Muscle of back (tissue), 11 donors: ENCODE results near the gene DUOX2. TPM values are rescaled to one million over a fixed set of nuclear protein-coding genes. Genes with fewer than 3 reads are reported as not detected.
"Not testable (repeated sequence)": the region's sequence is repeated elsewhere in the genome, so short reads cannot be mapped to it uniquely, and the experiment has no call there.

Source experiments
- DNase-seq, 3 donors: peaks; one replicate each; pipeline versions ENCODE4 v3.0.0 to v3.0.0-alpha.2; 2013
- polyA plus RNA-seq, 10 donors: library from polyadenylated mRNA; unstranded; fragments of 120-200 nt; gene quantifications; one replicate each; pipeline ENCODE4 v1.2.1, GENCODE V29; 2013; ENCODE audit not compliant: insufficient read length in 10 of 10

The DUOX2 gene
- polyA plus RNA-seq, 10 donors: 0.03 to 0.42 (median 0.19) TPM; not detected in 5

DNA sequence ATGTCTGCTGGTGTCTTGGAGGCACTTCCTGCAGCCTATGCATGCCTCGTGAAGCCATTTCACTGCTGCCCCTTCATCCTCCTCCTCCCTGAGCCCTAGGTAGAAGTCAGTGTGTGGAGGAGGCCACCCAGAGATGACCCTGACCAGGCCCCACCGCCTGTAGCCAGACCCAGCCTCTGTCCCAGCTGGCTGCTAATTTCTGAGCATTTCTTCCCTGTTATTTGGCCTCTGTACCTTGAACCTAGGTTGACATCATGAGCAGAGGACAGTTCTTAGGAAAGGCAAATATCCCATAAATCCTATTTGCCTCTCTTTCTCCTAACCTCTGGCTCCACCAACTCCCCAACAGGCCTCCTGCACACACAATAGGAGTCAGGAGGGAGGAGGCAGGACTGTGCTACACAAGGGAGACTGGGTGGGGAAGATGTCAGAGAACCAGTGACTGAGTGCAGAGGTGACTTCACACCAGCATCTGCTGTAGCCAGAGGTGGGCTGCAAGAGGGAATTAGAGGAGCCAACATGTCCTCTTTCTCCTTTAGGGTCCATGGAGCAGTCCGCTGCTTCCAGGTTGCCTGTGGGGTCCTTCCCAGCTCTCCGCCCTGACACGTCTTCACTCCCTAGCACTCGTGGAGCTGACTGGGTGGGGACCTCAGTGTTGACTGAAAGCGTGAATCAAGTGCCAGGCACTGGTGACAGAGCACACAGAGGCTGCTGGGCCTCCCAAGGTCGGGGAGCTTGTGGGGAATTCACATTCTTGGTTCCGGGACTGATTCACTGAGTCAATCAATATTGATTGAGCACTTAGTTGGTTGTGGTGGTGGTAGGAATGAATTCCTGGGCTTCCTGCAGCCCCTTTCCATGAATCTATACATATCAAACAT lies 38.3 kb downstream of the DUOX2 start:
- DNase-seq: not testable (repeated sequence)

DNA sequence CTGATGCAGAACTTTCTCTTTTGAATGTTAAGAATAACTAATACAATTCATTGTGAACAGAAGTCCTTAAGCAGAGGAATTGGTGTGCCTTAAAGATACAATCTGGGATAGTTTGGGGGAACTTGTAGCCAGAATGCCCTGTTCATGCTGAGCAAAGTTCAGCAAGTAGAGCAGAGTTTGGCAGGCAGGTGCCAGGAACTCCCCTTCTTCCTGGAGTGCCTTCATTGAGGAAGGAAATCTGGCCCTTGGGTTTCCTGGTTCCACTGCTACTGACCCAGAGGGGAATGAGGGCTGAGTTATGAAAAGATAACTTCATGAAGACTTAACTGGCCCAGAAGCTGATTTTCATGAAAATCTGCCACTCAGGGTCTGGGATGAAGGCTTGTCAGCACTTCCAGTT lies 40.4 kb downstream of the DUOX2 start:
- DNase-seq: not testable (repeated sequence)

DNA sequence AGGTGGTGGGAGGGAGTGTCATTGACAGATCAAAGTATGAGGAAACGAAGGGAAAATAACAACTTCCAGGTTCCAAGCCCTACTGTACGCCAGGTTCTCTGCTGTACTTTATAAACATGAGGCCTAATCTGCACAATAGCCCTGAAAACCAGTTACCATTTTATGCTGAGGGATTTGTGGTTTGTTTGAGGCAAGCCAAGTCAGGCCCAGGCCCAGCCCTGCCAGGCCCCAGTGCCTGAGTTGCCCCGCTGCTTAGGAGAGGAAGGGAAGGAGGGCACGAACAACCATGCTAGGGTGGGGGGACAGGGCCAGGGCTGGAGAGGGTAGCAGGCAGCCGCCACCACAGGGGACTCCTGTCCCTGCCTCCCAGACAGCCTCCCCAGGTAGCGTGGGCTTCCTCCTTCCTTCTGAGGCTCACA lies 44.0 kb downstream of the DUOX2 start:
- DNase-seq: not testable (repeated sequence)

DNA sequence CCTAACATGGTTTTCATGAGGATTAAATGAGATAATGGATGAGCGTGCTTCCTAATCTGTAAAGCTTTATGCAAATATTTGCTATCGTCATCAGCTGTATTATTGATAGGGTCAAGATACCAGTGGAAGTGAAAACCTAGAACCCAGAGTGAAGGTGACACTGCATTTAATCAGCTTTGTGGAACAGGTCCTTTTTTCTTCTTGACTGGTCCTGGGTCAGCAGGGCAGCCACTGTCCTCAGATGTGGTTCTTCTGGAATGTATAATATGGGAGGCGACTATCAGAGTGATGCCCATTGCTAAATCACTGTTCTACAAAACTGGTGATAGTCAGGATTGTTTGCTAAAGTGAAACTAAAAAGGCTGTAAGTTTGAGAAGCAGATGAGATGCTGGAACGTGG lies 49.6 kb downstream of the DUOX2 start:
- no peak for DNase-seq

DNA sequence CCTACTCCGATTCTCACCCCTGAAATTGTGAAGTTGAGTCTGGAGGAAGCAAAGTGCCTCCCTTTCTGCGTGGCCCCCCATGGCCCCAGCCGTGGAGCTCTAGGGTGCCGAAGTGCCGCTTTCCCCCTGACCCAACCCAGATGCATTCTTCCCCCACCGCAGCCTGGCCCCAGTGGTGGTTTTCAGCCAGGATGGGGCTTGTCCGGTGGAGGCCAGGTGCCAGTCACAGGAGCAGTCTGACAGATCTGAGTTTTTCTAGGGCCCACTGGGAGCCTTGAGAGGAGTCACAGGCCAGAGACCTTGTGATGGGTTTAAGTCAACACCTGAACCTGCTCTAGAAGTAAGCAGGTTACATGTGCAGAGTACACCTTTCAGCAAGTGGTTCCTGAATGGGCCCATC lies 51.7 kb downstream of the DUOX2 start:
- DNase-seq: not testable (repeated sequence)

DNA sequence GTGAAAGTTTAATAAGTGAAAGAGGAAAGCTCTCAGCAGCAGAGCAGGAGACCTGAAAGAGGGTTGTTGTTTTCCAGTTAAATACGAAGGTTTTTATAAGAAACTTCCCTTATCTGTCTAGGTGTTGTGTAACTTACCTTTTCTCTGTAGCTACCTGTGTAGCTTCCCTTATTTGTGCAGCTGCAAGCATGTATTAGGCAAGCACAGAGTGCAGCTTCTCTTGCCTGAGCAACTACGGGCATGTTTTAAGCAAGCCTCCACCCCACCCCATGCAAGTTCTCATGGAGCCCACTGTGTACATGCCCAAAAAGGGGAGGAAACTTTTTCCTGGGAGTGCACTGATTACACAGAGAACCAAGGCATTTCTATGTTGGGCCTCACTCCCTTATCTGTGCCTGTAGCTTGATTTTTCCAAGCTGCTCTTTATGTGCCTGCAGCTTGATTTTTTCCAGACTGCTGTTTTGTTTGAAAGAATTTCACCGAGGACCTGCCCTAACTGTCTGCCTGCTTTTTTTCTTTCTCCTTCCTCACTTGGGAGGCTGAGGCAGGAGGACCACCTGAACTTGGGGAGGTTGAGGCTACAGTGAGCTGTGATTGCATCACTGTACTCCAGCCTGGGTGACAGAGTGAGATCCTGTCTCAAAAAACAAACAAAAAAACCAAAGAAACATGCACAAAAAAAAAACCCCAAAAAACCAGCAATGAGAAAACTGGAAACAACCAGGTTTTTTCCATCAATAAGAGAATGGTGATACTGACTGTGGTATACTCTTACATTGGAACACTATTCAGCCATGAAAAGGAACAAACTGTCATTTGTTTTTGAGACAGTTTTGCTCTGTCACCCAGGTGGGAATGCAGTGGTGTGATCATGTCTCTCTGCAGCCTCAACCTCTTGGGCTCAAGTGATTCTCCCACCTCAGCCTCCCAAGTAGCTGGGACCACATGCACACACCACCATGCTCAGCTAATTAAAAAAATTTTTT lies 55.0 kb downstream of the DUOX2 start:
- DNase-seq: not testable (repeated sequence)

DNA sequence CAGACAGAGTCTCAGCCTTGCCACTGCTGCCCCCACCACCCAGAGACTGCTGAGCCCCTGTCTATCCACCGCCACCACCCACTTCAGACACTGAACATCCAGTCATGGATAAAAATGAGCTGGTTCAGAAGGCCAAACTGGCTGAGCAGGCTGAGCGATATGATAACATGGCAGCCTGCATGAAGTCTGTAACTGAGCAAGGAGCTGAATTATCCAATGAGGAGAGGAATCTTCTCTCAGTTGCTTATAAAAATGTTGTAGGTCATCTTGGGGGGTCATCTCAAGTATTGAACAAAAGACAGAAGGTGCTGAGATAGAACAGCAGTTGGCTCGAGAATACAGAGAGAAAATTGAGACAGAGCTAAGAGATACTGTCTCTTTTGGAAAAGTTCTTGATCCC lies 61.3 kb downstream of the DUOX2 start:
- DNase-seq: not testable (repeated sequence)

DNA sequence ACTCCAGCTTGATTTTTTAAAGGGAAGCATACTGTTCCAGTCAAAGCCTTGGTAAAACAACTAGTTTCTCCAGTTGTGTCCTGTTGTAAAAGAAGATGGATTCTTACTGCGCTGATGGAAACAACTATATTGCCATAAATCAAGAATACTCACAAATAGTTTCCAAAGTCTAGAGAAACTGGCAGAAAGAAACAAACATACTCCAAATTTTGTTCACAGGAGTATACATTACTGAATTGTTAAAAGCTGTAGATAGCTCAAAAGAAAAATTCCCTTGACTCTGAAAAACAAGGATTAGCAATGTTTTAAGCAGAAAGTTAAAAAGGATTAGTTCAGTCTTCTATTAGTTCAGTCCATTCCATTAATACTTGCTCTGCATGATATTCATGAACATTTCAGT lies 63.4 kb downstream of the DUOX2 start:
- no peak for DNase-seq

DNA sequence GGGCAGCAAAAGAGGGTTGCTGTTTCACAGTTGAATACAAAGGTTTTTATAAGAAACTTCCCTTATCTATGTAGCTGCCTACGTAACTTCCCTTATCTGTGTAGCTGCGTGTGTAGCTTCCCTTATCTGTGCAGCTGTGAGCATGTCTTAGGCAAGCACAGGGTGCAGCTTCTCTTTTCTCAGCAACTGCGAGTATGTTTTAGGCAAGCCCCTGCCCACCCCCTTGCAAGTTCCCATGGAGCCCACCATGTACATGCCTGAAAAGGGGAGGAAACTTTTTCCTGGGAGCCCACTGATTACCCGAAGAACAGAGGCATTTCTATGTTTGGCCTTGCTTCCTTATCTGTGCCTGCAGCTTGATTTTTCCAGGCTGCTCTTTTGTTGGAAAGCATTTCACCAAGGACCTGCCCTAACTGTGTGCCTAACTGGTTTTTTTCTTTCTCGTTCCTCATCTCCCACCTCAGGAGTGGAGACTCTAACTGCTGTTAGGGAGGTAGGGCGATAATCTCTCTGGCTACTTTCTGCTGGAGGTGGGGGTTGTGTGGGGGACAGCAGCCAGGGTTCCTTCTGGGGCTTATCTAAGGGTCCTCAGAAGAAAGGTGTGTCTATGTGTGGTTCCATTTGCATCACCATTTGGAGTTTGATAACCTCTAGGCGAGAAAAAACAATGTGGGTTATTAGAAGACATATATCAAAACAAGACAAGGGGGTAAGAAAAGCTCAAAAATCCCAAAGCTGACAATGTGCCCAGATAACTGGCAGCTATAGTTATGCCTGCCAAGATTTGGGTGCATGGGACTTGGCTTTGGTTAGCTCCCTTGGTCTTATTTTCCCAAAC lies 65.0 kb downstream of the DUOX2 start:
- DNase-seq: peak in 1 of 3 donors; percentile 19

DNA sequence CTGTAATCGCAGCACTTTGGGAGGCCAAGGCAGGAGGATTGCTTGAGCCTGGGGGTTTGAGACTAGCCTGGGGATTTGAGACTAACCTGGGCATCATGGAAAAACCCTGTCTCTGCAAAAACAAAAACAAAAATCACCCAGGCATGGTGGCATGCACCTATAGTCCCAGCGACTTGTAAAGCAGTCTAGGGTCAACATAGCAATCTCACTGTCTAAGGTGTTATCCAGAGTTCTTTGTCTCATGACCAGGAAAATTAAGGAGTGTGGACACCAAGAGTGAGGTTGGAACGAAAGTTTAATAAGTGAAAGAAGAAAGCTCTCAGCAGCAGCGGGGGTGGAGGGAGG lies 65.6 kb downstream of the DUOX2 start:
- DNase-seq: not testable (repeated sequence)

DNA sequence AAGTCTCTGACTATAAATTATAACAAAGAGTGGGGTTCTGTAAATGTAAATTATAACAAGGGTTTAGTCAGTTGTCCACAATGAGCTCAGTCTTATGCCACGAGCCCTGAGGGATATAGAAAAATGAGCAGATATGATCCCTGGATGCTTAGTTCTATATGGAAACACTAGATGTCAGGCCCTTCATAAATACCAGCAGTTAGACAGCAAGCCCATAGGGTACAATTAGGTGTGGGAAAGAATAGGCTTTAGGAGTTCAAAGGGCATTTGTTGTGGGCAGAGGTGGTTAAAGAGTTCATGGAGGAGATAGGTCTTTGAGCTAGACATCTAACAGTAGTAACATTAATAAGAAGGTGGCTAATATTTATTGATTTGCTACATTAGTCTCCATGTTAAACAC lies 69.7 kb downstream of the DUOX2 start:
- not testable (repeated sequence) for DNase-seq

DNA sequence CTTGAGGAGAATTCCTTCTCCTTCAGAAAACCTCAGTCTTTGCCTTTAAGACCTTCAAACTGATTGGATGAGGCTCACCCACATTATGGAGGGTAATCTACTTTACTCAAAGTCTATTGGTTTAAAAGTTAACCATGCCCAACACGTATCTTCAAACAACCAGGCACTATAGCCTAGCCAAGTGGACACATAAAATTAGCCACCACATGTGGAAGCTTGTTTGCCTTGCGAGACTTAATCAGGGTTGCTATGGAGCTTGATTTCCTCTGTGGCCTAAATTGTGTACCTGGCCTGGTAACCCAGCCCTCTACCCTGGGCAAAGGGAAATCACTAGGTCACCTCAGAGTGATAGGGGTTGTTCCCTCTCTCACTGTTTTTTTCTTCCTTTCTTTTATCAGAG lies 71.1 kb downstream of the DUOX2 start:
- not testable (repeated sequence) for DNase-seq

Other genes with a start within 250 kb of the DUOX2 start
- gene TERB2, start 157.5 kb downstream of the DUOX2 start, polyA plus RNA-seq: not detected
- gene SORD, start 91.0 kb downstream of the DUOX2 start, polyA plus RNA-seq: 10 to 100 TPM in 2 of 10 donors, 1 to 10 TPM in 8; 5.7 to 12.4 (median 7.0) TPM
- gene DUOXA2, start 154 bp upstream of the DUOX2 start, polyA plus RNA-seq: under 1 TPM in 2 of 10 donors, not detected in 8; 0.20 to 0.34 TPM
- gene DUOXA1, start 15.7 kb upstream of the DUOX2 start, polyA plus RNA-seq: 1 to 10 TPM in 2 of 10 donors, under 1 TPM in 2, not detected in 6; 0.12 to 3.5 (median 1.6) TPM
- 1 to 10 TPM in 8 of 10 donors, under 1 TPM in 2; 0.65 to 5.9 (median 2.4) TPM for gene DUOX1, start 15.8 kb upstream of the DUOX2 start, polyA plus RNA-seq
- gene SHF, start 73.8 kb upstream of the DUOX2 start, polyA plus RNA-seq: 10 to 100 TPM in 6 of 10 donors, 1 to 10 TPM in 4; 7.2 to 15.4 (median 10.1) TPM
- gene SLC28A2, start 138.1 kb upstream of the DUOX2 start, polyA plus RNA-seq: under 1 TPM; 0.07 to 0.43 (median 0.20) TPM